Smooth muscle cell (in vitro differentiated cells): ENCODE measurements around the gene CACNA2D1. TPM values are rescaled to one million over a fixed set of nuclear protein-coding genes. Genes with fewer than 3 reads are reported as not detected.

Source experiments
- DNase-seq: peaks from one replicate; lab custom pipeline; 2025; ENCODE audit not compliant: unreplicated experiment; lab: John Stamatoyannopoulos, UW
- H2AFZ ChIP-seq: fragments of 200-600 bp; sonication (generic); 2 replicates; pipeline ENCODE4 v1.6.0; 2016; ENCODE audit warnings: antibody characterized with exemption, low read depth, mild to moderate bottlenecking
- H3F3A ChIP-seq: fragments of 200-600 bp; sonication (generic); 2 replicates; pipeline ENCODE4 v1.6.0; 2017; ENCODE audit warnings: antibody characterized with exemption, low read depth
- H3K27ac ChIP-seq: fragments of 200-600 bp; sonication (generic); 2 replicates; pipeline ENCODE4 v1.5.1; 2016; ENCODE audit warnings: low read depth, mild to moderate bottlenecking
- H3K27me3 ChIP-seq: fragments of 200-600 bp; sonication (generic); 2 replicates; pipeline ENCODE4 v1.6.1; 2016; ENCODE audit warnings: low read depth, mild to moderate bottlenecking
- H3K36me3 ChIP-seq: fragments of 200-600 bp; sonication (generic); 2 replicates; pipeline ENCODE4 v1.5.1; 2016; ENCODE audit warnings: low read depth
- H3K4me1 ChIP-seq: fragments of 200-600 bp; sonication (generic); 2 replicates; pipeline ENCODE4 v1.5.1; 2016; ENCODE audit warnings: low read depth
- H3K4me2 ChIP-seq: fragments of 200-600 bp; sonication (generic); 2 replicates; pipeline ENCODE4 v1.6.0; 2016; ENCODE audit warnings: mild to moderate bottlenecking
- H3K4me3 ChIP-seq: fragments of 200-600 bp; sonication (generic); 2 replicates; pipeline ENCODE4 v1.5.1; 2016; ENCODE audit warnings: mild to moderate bottlenecking
- H3K79me2 ChIP-seq: fragments of 200-600 bp; sonication (generic); 2 replicates; pipeline ENCODE4 v1.6.0; 2016; ENCODE audit warnings: low read depth, mild to moderate bottlenecking
- H3K9ac ChIP-seq: fragments of 200-600 bp; sonication (generic); 2 replicates; pipeline ENCODE4 v1.6.0; 2016; ENCODE audit warnings: low read depth
- H3K9me3 ChIP-seq: fragments of 200-600 bp; sonication (generic); replicated peaks from 2 replicates; pipeline ENCODE4 v1.5.1; 2016; ENCODE audit warnings: low read depth
- H4K20me1 ChIP-seq: fragments of 200-600 bp; sonication (generic); 2 replicates; pipeline ENCODE4 v1.6.0; 2016; ENCODE audit warnings: low read depth
- WGBS: methylation state at CpG from one replicate; pipeline ENCODE4 v1.1.7; 2016; ENCODE audit warnings: low lambda C conversion rate; 5-methylcytosine and 5-hydroxymethylcytosine counted together
- polyA plus RNA-seq: library from polyadenylated mRNA; unstranded; fragments of >200 nt; fragmentation: Nextera tagmentation; extraction: Ambion mirVana; gene quantifications from 2 replicates; pipeline ENCODE4 v1.2.1, GENCODE V29; 2016
- total RNA-seq: library from RNA; depleted of rRNA; stranded (reverse); fragments of >200 nt; gene quantifications from 2 replicates; pipeline ENCODE4 v1.2.3, GENCODE V29; 2014
- TF ChIP-seq, protein P1 (sequence below): fragments of 200-600 bp; sonication (generic); IDR thresholded peaks from 2 replicates; pipeline ENCODE4 v1.5.1; 2017; ENCODE audit warnings: borderline replicate concordance, mild to moderate bottlenecking, antibody characterized with exemption; ENCODE audit not compliant: insufficient read depth, poor library complexity, severe bottlenecking

Gene CACNA2D1
- total and polyA plus RNA-seq, 2 experiments from 2014 or later: 4.1 to 39.3 TPM

DNA sequence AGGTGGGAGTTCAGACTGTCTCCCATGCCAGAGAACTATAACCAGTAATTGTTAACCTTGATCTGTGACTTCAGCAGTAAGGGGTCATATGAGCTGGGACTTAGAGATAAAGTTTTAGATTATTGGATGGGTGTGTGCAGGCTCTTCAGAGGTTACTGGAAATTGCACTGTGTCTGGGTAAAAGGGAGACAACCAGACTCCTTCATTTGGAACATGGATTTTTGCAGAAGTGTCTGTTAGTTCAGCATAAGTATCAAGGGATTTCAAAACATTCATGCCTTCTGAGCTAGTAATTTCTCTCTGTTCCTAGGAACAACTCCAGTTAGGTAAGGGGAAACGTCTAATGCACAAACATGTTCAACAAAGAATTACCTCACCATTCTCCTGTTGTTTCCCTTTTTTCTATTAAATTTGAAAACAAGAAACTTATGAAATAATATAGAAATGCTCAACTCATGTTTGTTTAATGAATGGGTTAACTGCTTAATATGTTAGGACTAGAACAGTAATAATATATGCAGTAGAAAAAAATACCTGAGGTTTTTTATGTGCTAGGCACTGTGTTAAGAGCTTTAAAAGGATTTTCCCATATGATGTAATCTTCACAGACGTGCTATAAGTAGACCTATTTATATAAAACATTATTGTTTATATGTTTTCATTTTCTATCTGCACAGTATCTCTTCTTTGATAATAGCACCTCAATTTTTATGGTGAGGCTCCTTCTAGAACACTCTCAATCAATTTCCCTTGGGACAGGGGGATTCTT is 233.0 kb downstream of the CACNA2D1 start:
- Histone ChIP-seq H4K20me1 (no peaks in the 10 kb centered on the region), H3K4me2 (no peak overlapping the region), H3K4me1 (no peaks in the 10 kb centered on the region), H3K4me3 (no peak overlapping the region), H3K27me3 (no peaks in the 10 kb centered on the region), H3F3A (no peaks in the 10 kb centered on the region), H2AFZ (no peak overlapping the region), H3K9me3 (no peaks in the 10 kb centered on the region), H3K27ac (no peak overlapping the region), H3K36me3 (no peaks in the 10 kb centered on the region), H3K9ac (no peak overlapping the region), H3K79me2 (no peaks in the 10 kb centered on the region)
- TF ChIP-seq, protein P1, sequence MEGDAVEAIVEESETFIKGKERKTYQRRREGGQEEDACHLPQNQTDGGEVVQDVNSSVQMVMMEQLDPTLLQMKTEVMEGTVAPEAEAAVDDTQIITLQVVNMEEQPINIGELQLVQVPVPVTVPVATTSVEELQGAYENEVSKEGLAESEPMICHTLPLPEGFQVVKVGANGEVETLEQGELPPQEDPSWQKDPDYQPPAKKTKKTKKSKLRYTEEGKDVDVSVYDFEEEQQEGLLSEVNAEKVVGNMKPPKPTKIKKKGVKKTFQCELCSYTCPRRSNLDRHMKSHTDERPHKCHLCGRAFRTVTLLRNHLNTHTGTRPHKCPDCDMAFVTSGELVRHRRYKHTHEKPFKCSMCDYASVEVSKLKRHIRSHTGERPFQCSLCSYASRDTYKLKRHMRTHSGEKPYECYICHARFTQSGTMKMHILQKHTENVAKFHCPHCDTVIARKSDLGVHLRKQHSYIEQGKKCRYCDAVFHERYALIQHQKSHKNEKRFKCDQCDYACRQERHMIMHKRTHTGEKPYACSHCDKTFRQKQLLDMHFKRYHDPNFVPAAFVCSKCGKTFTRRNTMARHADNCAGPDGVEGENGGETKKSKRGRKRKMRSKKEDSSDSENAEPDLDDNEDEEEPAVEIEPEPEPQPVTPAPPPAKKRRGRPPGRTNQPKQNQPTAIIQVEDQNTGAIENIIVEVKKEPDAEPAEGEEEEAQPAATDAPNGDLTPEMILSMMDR: no peak
- WGBS: 52% methylated on average over 2 of the region's 2 CpGs
- DNase-seq: no peak

DNA sequence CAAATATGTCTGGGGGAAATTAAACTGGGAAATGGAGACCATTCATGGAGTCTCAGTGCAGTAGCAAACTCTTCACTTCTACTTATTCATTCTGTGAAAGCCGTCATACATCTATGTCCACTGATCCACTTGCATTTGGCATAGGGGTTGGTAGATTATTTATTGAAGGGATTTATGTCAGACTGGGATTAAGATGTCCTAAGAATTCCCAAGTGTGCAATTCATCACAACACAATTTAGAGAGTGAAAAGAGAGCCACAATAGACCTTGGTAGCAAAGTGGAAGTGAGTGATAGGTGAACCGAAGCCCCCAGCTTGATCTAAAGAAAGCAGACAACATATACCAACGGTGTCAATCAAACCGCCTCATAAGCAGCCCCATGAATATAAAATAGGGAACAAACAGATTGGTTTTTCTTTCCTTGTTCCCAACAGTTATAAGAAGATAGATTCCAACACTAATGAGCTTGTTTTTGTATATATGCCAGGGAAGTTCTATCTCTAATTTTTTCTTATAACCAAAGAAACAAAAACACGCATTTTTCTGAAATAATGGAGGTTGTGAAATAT is 234.3 kb downstream of the CACNA2D1 start:
- Histone ChIP-seq H3K27me3 (no peaks in the 10 kb centered on the region), H3F3A (no peaks in the 10 kb centered on the region), H3K27ac (no peak overlapping the region), H3K9ac (no peak overlapping the region), H3K9me3 (no peaks in the 10 kb centered on the region), H4K20me1 (no peaks in the 10 kb centered on the region), H3K4me1 (no peaks in the 10 kb centered on the region), H3K4me2 (no peak overlapping the region), H3K36me3 (no peaks in the 10 kb centered on the region), H3K79me2 (no peaks in the 10 kb centered on the region), H3K4me3 (no peak overlapping the region), H2AFZ (no peak overlapping the region)
- TF ChIP-seq, protein P1: no peak
- DNase-seq: no peak
- WGBS: 95% methylated on average over 5 of the region's 5 CpGs

DNA sequence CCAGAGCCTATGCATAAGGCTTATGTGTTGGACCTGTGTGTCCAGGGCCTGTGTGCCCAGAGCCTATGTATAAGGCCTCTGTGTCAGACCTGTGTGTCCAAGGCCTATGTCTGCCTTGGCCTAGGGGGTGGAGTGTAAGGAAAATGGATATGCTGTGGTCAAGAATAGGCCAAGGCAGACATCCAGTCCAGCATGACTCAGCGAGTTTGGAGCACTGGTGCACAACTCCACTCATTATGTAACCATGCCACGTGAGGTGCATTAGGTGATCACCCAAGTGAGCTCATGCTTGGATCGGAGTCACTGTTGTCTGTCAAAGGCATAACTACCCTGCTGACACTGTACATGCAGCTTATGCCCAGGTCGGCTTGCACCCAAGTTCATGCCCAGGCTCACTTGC is 238.9 kb downstream of the CACNA2D1 start:
- WGBS: 88% methylated on average over 4 of the region's 4 CpGs
- Histone ChIP-seq H2AFZ (no peak overlapping the region), H3K27me3 (no peaks in the 10 kb centered on the region), H3K27ac (no peak overlapping the region), H3F3A (no peaks in the 10 kb centered on the region), H3K9ac (no peak overlapping the region), H3K4me1 (no peaks in the 10 kb centered on the region), H4K20me1 (no peaks in the 10 kb centered on the region), H3K9me3 (no peaks in the 10 kb centered on the region), H3K79me2 (no peaks in the 10 kb centered on the region), H3K4me2 (no peak overlapping the region), H3K4me3 (no peak overlapping the region), H3K36me3 (no peaks in the 10 kb centered on the region)
- DNase-seq: no peak
- TF ChIP-seq, protein P1: no peak
